PC-3 (cell line): ENCODE results near the gene NANS. TPM values are rescaled to one million over a fixed set of nuclear protein-coding genes. Genes with fewer than 3 reads are reported as not detected.
"Not testable (repeated sequence)": the region's sequence is repeated elsewhere in the genome, so short reads cannot be mapped to it uniquely, and the experiment has no call there.

Experiments used
- ATAC-seq: fragments of 200-7000 bp; cut with Tn5 transposase; 2 replicates; pipeline ENCODE4 v1.9.1; 2020; ENCODE audit warnings: mild to moderate bottlenecking, moderate library complexity
- BruUV-seq: library from RNA; stranded (reverse); fragments of 400-500 nt; replicated peaks from 2 replicates; lab custom pipeline; 2021; lab: Mats Ljungman, UMichigan
- CTCF ChIA-PET: fragments of 300-600 bp; sonication (Branson Sonifier 250); formaldehyde crosslinking; loops from one replicate; lab custom pipeline; 2022; ENCODE audit warnings: antibody characterized with exemption; lab: Charles Lee
- POLR2A ChIA-PET: fragments of 300-600 bp; sonication (Branson Sonifier 250); formaldehyde crosslinking; loops from one replicate; lab custom pipeline; 2022; ENCODE audit warnings: antibody characterized with exemption; ENCODE audit not compliant: unreplicated experiment; lab: Charles Lee
- DNase-seq: peaks from one replicate; pipeline ENCODE4 v3.0.0-alpha.2; 2015
- H2AFZ ChIP-seq: fragments of 300-600 bp; sonication (generic); 2 replicates; pipeline ENCODE4 v1.6.0; 2016; ENCODE audit warnings: antibody characterized with exemption, low read length
- H3F3A ChIP-seq: fragments of 300-600 bp; sonication (generic); one replicate; pipeline ENCODE4 v1.6.0; 2017; ENCODE audit warnings: antibody characterized with exemption, low read length, control low read depth, mild to moderate bottlenecking; ENCODE audit not compliant: unreplicated experiment
- H3K27ac ChIP-seq: fragments of 300-600 bp; sonication (generic); 2 replicates; pipeline ENCODE4 v1.5.1; 2016; ENCODE audit warnings: mild to moderate bottlenecking, low read length
- H3K27me3 ChIP-seq: fragments of 300-600 bp; sonication (generic); 2 replicates; pipeline ENCODE4 v1.6.1; 2016; ENCODE audit warnings: low read length, mixed read lengths
- H3K36me3 ChIP-seq: fragments of 300-600 bp; sonication (generic); 2 replicates; pipeline ENCODE4 v1.6.1; 2016; ENCODE audit warnings: low read depth, mixed run types, low read length, mixed read lengths
- H3K4me1 ChIP-seq: fragments of 300-600 bp; sonication (generic); 2 replicates; pipeline ENCODE4 v1.5.1; 2016; ENCODE audit warnings: low read length; ENCODE audit not compliant: insufficient read depth
- H3K4me2 ChIP-seq: fragments of 300-600 bp; sonication (generic); 2 replicates; pipeline ENCODE4 v1.6.0; 2016; ENCODE audit warnings: low read length
- H3K4me3 ChIP-seq: fragments of 300-600 bp; sonication (generic); 2 replicates; pipeline ENCODE4 v1.5.1; 2016; ENCODE audit warnings: mild to moderate bottlenecking, low read length, mixed read lengths
- H3K79me2 ChIP-seq: fragments of 300-600 bp; sonication (generic); 2 replicates; pipeline ENCODE4 v1.6.1; 2017; ENCODE audit warnings: low read length, mixed read lengths
- H3K9ac ChIP-seq: fragments of 300-600 bp; sonication (generic); 2 replicates; pipeline ENCODE4 v1.6.0; 2016; ENCODE audit warnings: mild to moderate bottlenecking, low read length
- H3K9me2 ChIP-seq: fragments of 300-600 bp; sonication (generic); replicated peaks from 2 replicates; pipeline ENCODE4 v1.6.1; 2016; ENCODE audit warnings: mixed run types, low read length, mixed read lengths
- H3K9me3 ChIP-seq: fragments of 300-600 bp; sonication (generic); 2 replicates; pipeline ENCODE4 v1.6.1; 2016; ENCODE audit warnings: low read length, mixed read lengths
- H4K20me1 ChIP-seq: fragments of 300-600 bp; sonication (generic); 2 replicates; pipeline ENCODE4 v1.6.1; 2016; ENCODE audit warnings: low read length, mixed read lengths
- CTCF ChIP-seq: fragments of 300-600 bp; sonication (generic); conservative IDR thresholded peaks from 2 replicates; pipeline ENCODE4 v1.5.1; 2017; ENCODE audit warnings: antibody characterized with exemption, low read depth, mild to moderate bottlenecking, low read length
- EZH2 ChIP-seq: fragments of 300-600 bp; sonication (generic); IDR thresholded peaks from one replicate; pipeline ENCODE4 v1.6.1; 2017; ENCODE audit warnings: antibody characterized with exemption, mild to moderate bottlenecking, low read length; ENCODE audit not compliant: unreplicated experiment
- EZH2phosphoT487 ChIP-seq: fragments of 300-600 bp; sonication (generic); IDR thresholded peaks from 2 replicates; pipeline ENCODE4 v1.6.1; 2018; ENCODE audit warnings: mild to moderate bottlenecking, antibody characterized with exemption, low read length, borderline replicate concordance
- intact Hi-C: fragments of 100-400 bp; cut with micrococcal nuclease; formaldehyde crosslinking; loops from 2 replicates; pipeline ENCODE4 v1.9.0; 2023
- total RNA-seq: library from RNA; depleted of rRNA; stranded (reverse); fragments of >200 nt; gene quantifications from 2 replicates; pipeline ENCODE4 v1.2.3, GENCODE V29; 2014

Gene NANS
- total RNA-seq, 1 experiment from 2014 or later = 93.0 TPM

DNA sequence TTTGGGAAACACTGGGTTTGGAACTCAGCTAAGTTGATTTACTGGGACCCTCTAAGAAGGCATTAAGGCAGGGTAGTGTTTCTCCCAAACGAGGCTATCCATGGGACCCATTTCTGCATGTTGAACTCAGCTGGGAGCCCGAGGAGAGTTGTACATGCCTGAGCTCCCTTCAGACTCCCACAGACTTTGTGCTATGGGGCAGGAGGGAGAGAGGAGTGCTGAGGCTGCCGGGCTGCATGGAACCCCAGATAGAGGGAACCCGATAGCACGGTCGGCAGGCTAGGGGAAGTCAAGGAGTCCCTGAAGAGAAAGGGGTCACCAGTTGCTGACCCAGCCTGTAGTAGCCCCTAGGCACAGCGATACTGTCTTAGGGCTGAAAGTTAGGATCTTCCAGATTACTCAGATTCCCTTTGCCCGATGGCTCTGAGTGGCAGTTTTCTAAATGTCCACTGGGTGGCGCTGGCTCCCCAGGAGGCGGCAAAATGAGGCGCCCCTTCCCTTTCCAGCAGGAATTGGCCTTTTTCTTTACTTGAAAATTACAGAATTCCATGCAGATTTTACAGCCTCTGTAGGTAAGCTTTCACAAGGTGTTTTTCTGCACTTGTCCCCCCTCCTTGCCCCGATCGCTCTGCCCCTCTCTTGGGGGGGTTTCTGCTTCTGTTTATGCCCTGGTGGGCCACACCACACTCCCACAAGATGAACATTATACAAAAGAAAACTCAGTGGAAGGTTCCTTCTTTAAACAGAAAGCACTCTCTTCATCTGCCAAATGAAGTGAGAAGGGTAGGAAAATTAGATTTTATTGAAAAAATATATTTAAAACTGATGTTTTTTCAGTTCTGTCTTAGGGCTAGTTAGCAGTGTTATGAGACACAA, 17.8 kb downstream of the NANS start:
- ChIA-PET CTCF (interaction anchor here (0.7 kb wide), 1 partner anchor 68 kb away, joined by 3 read pairs; no protein-coding TSS in a partner anchor), POLR2A (no interaction called here)
- H3K36me3 ChIP-seq = no peaks in the 10 kb centered on the region; the same call in 1 of the 2 replicates
- H3K4me3 ChIP-seq = no peak overlapping the region
- H3K79me2 ChIP-seq = 0 out of 2 replicates have a peak, but pooled peaks cover 7% of the 10 kb centered on the region
- peak; percentile 70 for DNase-seq
- H3K27ac ChIP-seq = no peak overlapping the region
- no peak overlapping the region for H3K9ac ChIP-seq
- no TSS peak for BruUV-seq
- no peaks in the 10 kb centered on the region for H3K27me3 ChIP-seq
- H2AFZ ChIP-seq = no peak overlapping the region
- ATAC-seq = peak; percentile 28; the same call in 1 of the 2 replicates
- intact Hi-C loops = loop anchor here (2.0 to 5.0 kb wide), 2 partner anchors 118 to 188 kb away; partner anchors contain the start of gene CORO2A
- no peaks in the 10 kb centered on the region for H3K9me2 ChIP-seq
- no peaks in the 10 kb centered on the region for H3K9me3 ChIP-seq
- no peak for TF ChIP-seq EZH2phosphoT487
- TF ChIP-seq CTCF = peak; percentile 89
- TF ChIP-seq EZH2 = no peak
- H3K4me1 ChIP-seq = peaks cover 7% of the 10 kb centered on the region; the same call in 1 of the 2 replicates
- no peak overlapping the region for H3K4me2 ChIP-seq
- H3F3A ChIP-seq = no peaks in the 10 kb centered on the region
- no peaks in the 10 kb centered on the region for H4K20me1 ChIP-seq

- POLR2A ChIA-PET = no interaction called here
- Histone ChIP-seq H3K79me2 (0 out of 2 replicates have a peak, but pooled peaks cover 7% of the 10 kb centered on the region), H3K4me3 (no peak overlapping the region), H3F3A (no peaks in the 10 kb centered on the region), H3K36me3 (peaks cover 2% of the 10 kb centered on the region; the same call in 1 of the 2 replicates), H3K9me3 (no peaks in the 10 kb centered on the region), H3K4me2 (no peak overlapping the region), H4K20me1 (no peaks in the 10 kb centered on the region), H3K27me3 (no peaks in the 10 kb centered on the region), H3K4me1 (peaks cover 7% of the 10 kb centered on the region; the same call in 1 of the 2 replicates), H2AFZ (no peak overlapping the region), H3K27ac (no peak overlapping the region), H3K9me2 (no peaks in the 10 kb centered on the region), H3K9ac (no peak overlapping the region)
- ATAC-seq (peak; percentile 20; the same call in 1 of the 2 replicates), DNase-seq (peak; percentile 37)
- CTCF ChIA-PET = no interaction called here
- BruUV-seq = no TSS peak
- TF ChIP-seq CTCF (no peak), EZH2phosphoT487 (no peak), EZH2 (no peak)
- intact Hi-C loops = loop anchor here (2.0 kb wide), 1 partner anchor 187 kb away; no protein-coding TSS in a partner anchor
Observed at GRCh38 chr9:98075332-98075805, 18.8 kb downstream of the NANS start.

DNA sequence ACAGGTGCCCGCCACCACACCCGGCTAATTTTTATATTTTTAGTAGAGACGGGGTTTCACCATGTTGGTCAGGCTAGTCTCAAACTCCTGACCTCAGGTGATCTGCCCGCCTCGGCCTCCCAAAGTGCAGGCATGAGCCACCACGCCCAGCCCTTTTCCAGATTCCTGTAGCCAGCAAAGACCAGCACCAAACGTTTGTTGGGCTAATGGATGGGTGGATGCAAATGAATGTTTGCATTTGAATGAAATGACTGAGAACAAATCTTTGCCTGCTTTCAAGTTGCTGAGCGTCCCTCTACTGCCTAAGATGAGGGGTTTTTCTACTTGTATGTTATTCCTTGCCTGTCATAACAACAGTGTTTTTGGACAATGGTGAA, 20.0 kb downstream of the NANS start:
- CTCF ChIA-PET, DNase-seq, BruUV-seq, H3K27ac ChIP-seq, H3K79me2 ChIP-seq, H3K9ac ChIP-seq, H4K20me1 ChIP-seq, POLR2A ChIA-PET, H3K9me2 ChIP-seq, H3K9me3 ChIP-seq, H3K4me2 ChIP-seq, H3K4me3 ChIP-seq, H3K36me3 ChIP-seq, ATAC-seq, intact Hi-C loops, H3K27me3 ChIP-seq, H2AFZ ChIP-seq, H3F3A ChIP-seq: not testable (repeated sequence)
- peaks cover 10% of the 10 kb centered on the region; the same call in 1 of the 2 replicates for H3K4me1 ChIP-seq
